C4-2B (cell line): ENCODE data around the gene AIFM3.

Experiments
- H3K27ac ChIP-seq: fragments of 450-650 bp; 2 replicates; pipeline ENCODE4 v1.5.1; 2017
- CTCF ChIP-seq: fragments of 450-650 bp; conservative IDR thresholded peaks from 2 replicates; pipeline ENCODE4 v1.5.1; 2017; ENCODE audit warnings: mild to moderate bottlenecking
- ZFX ChIP-seq: fragments of 450-650 bp; IDR thresholded peaks from 2 replicates; pipeline ENCODE4 v1.6.1; 2017

Gene AIFM3

GRCh38 chr22:20963201-20964052 is 3.6 kb upstream of the AIFM3 start:
- H3K27ac ChIP-seq, result no peak overlapping the region
- TF ChIP-seq ZFX (no peak), CTCF (no peak)

- TF ChIP-seq ZFX, result no peak
- TF ChIP-seq CTCF, result no peak
- no peak overlapping the region for H3K27ac ChIP-seq
Measured at GRCh38 chr22:20964090-20964798, 2.8 kb upstream of the AIFM3 start.

- TF ChIP-seq ZFX (no peak), CTCF (no peak)
- H3K27ac ChIP-seq, result no peak overlapping the region
Measured at GRCh38 chr22:20964799-20965103, 2.3 kb upstream of the AIFM3 start.

GRCh38 chr22:20965104-20965887 is 1.8 kb upstream of the AIFM3 start:
- H3K27ac ChIP-seq, result no peak overlapping the region
- TF ChIP-seq ZFX, result no peak
- no peak for TF ChIP-seq CTCF

GRCh38 chr22:20965888-20966855 is 883 bp upstream of the AIFM3 start:
- no peak for TF ChIP-seq CTCF
- TF ChIP-seq ZFX, result no peak
- no peak overlapping the region for H3K27ac ChIP-seq

GRCh38 chr22:20967697-20968211 is 699 bp downstream of the AIFM3 start:
- TF ChIP-seq CTCF, result no peak
- no peak for TF ChIP-seq ZFX
- no peak overlapping the region for H3K27ac ChIP-seq
